AG04450 (cell line): ENCODE data around the gene NUFIP2. TPM values are rescaled to one million over a fixed set of nuclear protein-coding genes. Genes with fewer than 3 reads are reported as not detected.

Source experiments
- CTCF ChIA-PET: fragments of 300-600, 350-600 bp; formaldehyde crosslinking; extraction: SDS; loops from one replicate; lab custom pipeline; 2022; ENCODE audit warnings: antibody characterized with exemption, inconsistent platforms; lab: Charles Lee
- POLR2A ChIA-PET: fragments of 350-600 bp; formaldehyde crosslinking; extraction: SDS; loops from one replicate; lab custom pipeline; 2021; ENCODE audit warnings: antibody characterized with exemption, inconsistent platforms; lab: Yijun Ruan, JAX
- DNase-seq: peaks from one replicate; pipeline ENCODE4 v3.0.0-alpha.2; 2011; ENCODE audit warnings: low read depth, low spot score
- H3K27ac ChIP-seq: one replicate; pipeline ENCODE4 v1.5.1; 2012; ENCODE audit warnings: low read depth, low read length, control low read depth
- H3K27me3 ChIP-seq: one replicate; pipeline ENCODE4 v1.6.0; 2012; ENCODE audit warnings: low read length; ENCODE audit not compliant: control insufficient read depth, insufficient read depth
- H3K4me3 ChIP-seq: 2 replicates; pipeline ENCODE4 v1.5.1; 2011; ENCODE audit warnings: mild to moderate bottlenecking, low read depth, low read length, control low read depth
- H3K9me3 ChIP-seq: 2 replicates; pipeline ENCODE4 v1.5.1; 2012; ENCODE audit warnings: low read length; ENCODE audit not compliant: control insufficient read depth, insufficient read depth
- CTCF ChIP-seq: IDR thresholded peaks from 2 replicates; pipeline ENCODE4 v1.5.1; 2011; ENCODE audit warnings: low read depth, low read length, control low read depth, inconsistent platforms
- polyA plus RNA-seq: library from polyadenylated mRNA; depleted of rRNA; stranded (reverse); fragments of >200 nt; gene quantifications from 2 replicates; pipeline ENCODE4 v1.2.3, GENCODE V29; 2011

Gene NUFIP2
- polyA plus RNA-seq, 1 experiment: 14.7 TPM

GRCh38 chr17:29303386-29303785 lies 9.4 kb upstream of the NUFIP2 start:
- POLR2A ChIA-PET: interaction anchor here (1.9 kb wide), 1 partner anchor 9 kb away, joined by 8 read pairs; the partner anchor contains the start of gene NUFIP2
- DNase-seq: no peak
- Histone ChIP-seq H3K27me3 (peaks cover 2% of the 10 kb centered on the region), H3K27ac (no peak overlapping the region), H3K9me3 (no peaks in the 10 kb centered on the region), H3K4me3 (no peak overlapping the region)
- no peak for TF ChIP-seq CTCF
- CTCF ChIA-PET: interaction anchor here (0.6 to 1.5 kb wide), 2 partner anchors 59 to 67 kb away, joined by 3 to 4 read pairs; no protein-coding TSS in a partner anchor

- POLR2A ChIA-PET: no interaction called here
- DNase-seq: no peak
- TF ChIP-seq CTCF: no peak
- no peak overlapping the region for H3K4me3 ChIP-seq
- no peak overlapping the region for H3K27ac ChIP-seq
- CTCF ChIA-PET: no interaction called here
- no peaks in the 10 kb centered on the region for H3K27me3 ChIP-seq
- H3K9me3 ChIP-seq: no peaks in the 10 kb centered on the region
Observed at GRCh38 chr17:29299031-29299430, 5.1 kb upstream of the NUFIP2 start.

GRCh38 chr17:29295420-29295819 lies 1.5 kb upstream of the NUFIP2 start:
- DNase-seq: no peak
- ChIA-PET CTCF (interaction anchor here (1.2 kb wide), 1 partner anchor 115 kb away, joined by 3 read pairs; the partner anchor contains the start of gene MYO18A), POLR2A (interaction anchor here (0.6 kb wide), 1 partner anchor 272 kb away, joined by 3 read pairs; no protein-coding TSS in a partner anchor)
- no peaks in the 10 kb centered on the region; the same call in 1 of the 2 replicates for H3K9me3 ChIP-seq
- no peak for TF ChIP-seq CTCF
- no peak overlapping the region for H3K27ac ChIP-seq
- H3K4me3 ChIP-seq: no peak overlapping the region
- no peaks in the 10 kb centered on the region for H3K27me3 ChIP-seq

- TF ChIP-seq CTCF: no peak
- ChIA-PET CTCF (interaction anchor here (1.0 to 1.3 kb wide), 3 partner anchors 75 to 146 kb away, joined by 4 to 7 read pairs (median 5); no protein-coding TSS in a partner anchor), POLR2A (interaction anchor here (0.6 to 1.6 kb wide), 24 partner anchors 9 to 297 kb away, joined by 3 to 9 read pairs (median 5); partner anchors contain the start of genes MYO18A and TAOK1)
- peak overlapping the region; percentile 97 for H3K27ac ChIP-seq
- H3K9me3 ChIP-seq: no peaks in the 10 kb centered on the region; the same call in 1 of the 2 replicates
- no peaks in the 10 kb centered on the region for H3K27me3 ChIP-seq
- no peak for DNase-seq
- peak overlapping the region; percentile 70 for H3K4me3 ChIP-seq
Observed at GRCh38 chr17:29294580-29294900, 592 bp upstream of the NUFIP2 start.
